ENCODE results near the gene TSPEAR.

DNA sequence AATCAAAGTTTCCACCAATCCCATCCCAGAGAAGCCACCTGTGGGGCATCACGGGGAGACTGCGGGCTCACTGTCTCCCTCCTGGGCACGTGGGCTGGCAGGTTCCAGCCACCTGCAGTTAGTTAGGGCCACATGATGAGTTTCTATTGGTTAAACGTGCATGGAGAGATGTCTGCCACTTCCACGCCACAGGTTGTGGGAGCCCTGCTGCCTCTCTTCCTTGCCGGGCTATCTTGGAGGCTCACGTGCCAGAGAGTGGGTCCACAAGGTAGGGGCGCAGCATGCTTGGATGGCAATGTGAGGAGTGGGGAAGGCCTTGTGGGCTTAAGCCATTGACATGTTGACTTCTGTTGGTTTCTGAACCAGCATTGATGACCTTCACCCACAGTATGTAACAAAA is 107.5 kb downstream of the TSPEAR start:
- TF ChIP-seq EZH2 (IDR thresholded peaks at IDR 0.05; ENCODE audit: borderline replicate concordance, low read length), result no peak
- TF ChIP-seq, protein P1, sequence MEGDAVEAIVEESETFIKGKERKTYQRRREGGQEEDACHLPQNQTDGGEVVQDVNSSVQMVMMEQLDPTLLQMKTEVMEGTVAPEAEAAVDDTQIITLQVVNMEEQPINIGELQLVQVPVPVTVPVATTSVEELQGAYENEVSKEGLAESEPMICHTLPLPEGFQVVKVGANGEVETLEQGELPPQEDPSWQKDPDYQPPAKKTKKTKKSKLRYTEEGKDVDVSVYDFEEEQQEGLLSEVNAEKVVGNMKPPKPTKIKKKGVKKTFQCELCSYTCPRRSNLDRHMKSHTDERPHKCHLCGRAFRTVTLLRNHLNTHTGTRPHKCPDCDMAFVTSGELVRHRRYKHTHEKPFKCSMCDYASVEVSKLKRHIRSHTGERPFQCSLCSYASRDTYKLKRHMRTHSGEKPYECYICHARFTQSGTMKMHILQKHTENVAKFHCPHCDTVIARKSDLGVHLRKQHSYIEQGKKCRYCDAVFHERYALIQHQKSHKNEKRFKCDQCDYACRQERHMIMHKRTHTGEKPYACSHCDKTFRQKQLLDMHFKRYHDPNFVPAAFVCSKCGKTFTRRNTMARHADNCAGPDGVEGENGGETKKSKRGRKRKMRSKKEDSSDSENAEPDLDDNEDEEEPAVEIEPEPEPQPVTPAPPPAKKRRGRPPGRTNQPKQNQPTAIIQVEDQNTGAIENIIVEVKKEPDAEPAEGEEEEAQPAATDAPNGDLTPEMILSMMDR (IDR thresholded peaks at IDR 0.05; ENCODE audit: low read length), result no peak
